GM19035 (cell line): ENCODE measurements around the gene SMARCC1.
A peak's percentile ranks its signal among the peaks of the same experiment; 100 is the strongest.
"Not testable (repeated sequence)": the region's sequence is repeated elsewhere in the genome, so short reads cannot be mapped to it uniquely, and the experiment has no call there.

Source experiments
- ATAC-seq: cut with Tn5 transposase; IDR thresholded peaks from one replicate; pipeline ENCODE4 v1.9.1; 2021; ENCODE audit not compliant: unreplicated experiment

SMARCC1 gene

DNA sequence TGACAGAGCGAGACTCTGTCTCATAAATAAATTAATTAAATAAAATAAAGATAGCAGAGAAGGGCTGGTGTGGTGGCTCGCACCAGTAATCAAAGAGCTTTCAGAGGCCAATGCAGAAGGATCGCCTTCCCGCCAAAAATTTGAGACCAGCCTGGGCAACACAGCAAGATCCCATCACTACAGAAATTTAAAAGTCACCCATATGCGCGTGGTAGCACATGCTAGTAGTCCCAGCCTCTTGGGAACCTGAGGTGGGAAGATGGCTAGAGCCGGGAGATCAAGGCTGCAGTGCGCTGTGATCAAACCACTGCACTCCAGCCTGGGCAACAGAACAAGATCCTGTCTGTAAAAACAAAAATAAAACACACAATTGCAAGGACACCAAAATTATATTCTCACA, 9.6 kb downstream of the SMARCC1 start:
- no peak for ATAC-seq

DNA sequence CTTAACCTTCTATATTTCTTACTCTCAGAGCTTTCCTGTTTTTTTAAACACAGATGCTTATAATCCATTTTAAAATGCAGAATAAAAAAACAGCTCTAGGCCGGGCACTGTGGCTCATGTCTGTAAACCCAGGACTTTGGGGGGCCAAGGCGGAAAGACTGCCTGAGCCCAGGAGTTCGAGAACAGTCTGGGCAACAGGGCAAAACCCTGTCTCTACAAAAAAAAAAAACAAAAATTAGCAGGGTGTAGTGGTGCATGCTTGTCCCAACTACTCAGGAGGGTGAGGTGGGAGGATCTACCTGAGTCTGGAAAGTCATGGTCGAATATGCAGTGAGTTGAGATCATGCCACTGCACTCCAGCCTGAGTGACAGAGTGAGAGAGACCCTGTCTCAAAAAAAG, 15.5 kb downstream of the SMARCC1 start:
- ATAC-seq = no peak

DNA sequence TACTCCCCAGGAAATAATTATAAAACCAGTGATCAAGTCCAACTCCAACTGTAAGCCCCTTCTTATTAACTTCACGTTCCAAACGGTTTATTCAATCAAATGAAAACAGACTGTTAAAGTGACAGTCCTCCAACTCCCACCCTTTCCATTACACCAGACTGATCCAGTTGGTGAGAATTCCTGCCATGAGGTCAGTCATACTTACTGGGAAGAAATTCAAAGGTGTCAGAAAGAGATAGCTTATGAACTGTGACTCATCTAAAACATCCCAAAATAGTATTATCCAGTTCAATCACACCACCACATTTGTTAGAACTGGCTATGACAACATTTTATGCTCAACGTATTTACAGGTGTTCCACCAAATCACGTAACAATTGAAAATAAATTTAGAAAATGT, 19.5 kb downstream of the SMARCC1 start:
- no peak for ATAC-seq

DNA sequence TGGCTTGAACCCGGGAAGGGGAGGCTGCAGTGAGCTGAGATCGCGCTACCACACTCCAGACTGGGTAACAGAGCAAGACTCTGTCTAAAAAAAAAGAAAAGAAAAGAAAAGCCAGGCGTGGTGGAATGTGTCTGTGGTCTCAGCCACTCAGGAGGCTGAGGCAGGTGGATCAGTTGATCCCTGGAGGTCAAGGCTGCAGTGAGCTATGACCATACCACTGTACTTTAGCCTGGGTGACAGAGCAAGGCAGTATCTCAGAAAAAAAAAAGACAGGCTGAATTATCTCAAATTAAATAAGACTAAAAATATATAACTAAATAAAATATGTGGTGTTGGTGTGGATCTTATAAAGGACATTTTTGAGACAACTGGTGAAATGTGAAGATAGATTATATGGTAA, 20.6 kb downstream of the SMARCC1 start:
- no peak for ATAC-seq

DNA sequence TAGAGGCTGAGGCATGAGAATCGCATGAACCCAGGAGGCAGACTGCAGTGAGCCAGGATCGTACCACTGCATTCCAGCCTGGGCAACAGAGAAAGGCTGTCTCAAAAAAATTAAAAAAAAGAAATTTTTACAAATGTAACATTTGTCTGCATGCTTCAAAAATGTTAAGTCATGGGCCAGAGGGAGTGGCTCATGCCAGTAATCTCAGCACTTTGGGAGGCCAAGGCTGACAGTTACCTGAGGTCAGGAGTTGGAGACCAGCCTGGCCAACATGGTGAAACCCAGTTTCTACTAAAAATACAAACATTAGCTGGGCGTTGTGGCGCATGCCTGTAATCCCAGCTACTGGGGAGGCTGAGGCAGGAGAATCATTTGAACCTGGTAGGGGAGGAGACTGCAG, 21.5 kb downstream of the SMARCC1 start:
- not testable (repeated sequence) for ATAC-seq

DNA sequence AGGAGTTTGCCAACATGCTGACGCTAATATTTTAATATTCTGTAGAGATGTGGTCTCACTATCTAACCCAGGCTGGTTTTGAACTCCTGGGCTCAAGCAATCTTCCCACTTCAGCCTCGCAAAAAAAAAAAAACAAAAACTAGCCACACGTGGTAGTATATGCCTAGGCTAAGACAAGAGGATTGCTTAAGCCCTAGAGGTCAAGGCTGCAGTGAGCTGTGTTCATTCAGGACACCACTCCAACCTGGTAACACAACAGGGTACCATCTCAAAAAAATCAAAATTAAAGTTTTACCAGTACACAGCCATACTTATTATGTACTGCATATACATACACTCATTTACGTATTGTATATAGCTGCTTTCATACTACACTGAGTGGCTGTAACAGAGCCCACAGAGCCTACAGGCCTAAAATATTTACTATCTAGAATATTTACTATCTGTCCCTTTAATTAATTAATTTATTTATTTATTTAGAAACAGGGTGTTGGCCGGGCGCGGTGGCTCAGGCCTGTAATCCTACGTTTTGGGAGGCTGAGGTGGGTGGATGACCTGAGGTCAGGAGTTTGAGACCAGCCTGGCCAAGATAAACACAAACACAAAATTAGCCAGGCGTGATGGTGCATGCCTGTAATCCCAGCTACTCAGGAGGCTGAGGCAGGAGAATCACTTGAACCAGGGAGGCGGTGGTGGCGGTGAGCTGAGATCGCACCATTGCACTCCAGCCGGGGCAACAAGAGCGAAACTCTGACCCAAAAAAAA, 23.2 kb downstream of the SMARCC1 start:
- no peak for ATAC-seq

DNA sequence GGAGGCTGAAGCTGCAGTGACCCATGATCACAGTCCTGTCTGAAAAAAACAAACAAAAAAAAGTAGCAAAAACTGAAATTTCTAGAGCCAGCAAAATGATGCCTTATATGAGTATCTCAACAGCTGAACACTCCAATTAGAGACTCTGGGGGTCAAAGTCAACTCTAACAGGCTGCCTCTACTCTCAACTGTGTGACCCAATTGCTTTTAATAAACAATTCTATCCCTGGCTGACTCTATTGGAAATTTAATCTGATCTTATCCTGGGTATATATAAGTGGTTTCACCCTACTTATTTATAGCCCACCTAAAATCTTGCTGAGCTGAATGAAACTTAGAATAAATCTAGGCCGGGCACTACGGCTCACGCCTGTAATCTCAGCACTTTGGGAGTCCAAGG, 29.0 kb downstream of the SMARCC1 start:
- ATAC-seq = no peak

DNA sequence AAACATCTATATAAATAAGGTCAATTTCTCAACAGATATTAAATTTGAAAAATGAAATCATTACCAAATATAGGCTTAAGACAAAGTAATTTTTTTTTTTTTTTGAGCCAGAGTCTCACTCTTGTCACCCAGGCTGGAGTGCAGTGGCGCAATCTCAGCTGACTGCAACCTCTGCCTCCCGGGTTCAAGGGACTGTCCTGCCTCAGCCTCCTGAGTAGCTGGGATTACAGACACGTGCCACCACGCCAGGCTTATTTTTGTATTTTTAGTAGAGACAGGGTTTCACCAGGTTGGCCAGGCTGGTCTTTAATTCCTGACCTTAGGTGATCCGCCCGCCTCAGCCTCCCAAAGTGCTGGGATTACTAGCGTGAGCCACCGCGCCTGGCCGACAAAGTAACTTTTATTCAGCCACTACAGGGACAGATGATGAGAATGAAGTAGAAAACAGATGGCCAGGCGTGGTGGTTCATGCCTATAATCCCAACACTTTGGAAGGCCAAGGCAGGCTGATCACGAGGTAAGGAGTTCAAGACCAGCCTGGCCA, 30.8 kb downstream of the SMARCC1 start:
- not testable (repeated sequence) for ATAC-seq

DNA sequence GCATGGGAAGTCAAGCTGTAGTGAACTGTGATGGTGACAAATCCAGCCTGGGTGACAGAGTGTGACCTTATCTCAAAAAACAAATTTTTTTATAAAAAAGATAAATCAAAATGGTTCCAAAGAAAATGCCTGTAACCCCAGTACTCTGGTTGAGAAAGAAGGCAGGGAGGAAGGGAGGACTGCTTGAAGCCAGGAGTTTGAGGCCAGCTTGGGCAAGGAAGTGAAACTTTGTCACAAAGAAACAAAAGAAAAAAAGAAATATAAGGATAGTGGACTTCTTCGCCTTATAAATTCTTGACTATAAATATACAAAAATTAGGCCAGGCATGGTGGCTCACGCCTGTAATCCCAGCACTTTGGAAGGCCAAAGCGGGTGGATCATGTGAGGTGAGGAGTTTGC, 34.1 kb downstream of the SMARCC1 start:
- no peak for ATAC-seq

DNA sequence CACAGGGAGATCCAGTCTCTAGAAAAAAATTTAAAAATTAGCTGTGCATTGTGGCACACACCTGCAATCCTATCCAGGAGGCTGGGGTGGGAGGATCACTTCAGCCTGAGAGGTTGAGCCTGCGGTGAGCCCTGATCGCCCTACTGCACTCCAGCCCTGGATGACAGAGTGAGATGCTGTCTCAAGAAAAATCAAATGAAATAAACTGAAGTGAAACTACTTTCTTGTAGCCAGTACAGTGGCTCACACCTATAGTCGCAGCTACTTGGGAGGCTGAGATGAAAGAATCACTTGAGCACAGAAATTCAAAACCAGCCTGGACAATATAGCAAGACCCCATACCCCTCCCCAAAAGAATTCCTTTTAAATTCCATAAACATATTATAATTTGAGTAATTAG, 35.4 kb downstream of the SMARCC1 start:
- no peak for ATAC-seq

DNA sequence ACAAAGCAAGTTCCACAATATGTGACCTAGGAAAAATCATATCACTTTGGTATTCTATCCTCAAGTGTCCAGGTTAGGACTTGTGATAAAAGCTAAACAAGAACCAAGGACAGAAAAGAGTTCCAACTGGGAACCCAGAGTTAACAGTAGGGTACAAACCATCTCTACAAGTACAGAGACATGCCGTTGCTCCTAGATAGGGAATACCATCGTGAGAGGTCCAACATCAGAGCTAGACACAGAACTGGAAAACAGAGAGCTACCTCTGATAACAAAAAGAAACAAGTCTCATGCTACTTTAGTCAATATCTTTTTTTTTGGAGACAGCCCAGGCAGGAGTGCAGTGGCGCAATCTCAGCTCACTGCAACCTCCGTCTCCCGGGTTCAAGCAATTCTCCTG, 37.8 kb downstream of the SMARCC1 start:
- ATAC-seq = no peak

DNA sequence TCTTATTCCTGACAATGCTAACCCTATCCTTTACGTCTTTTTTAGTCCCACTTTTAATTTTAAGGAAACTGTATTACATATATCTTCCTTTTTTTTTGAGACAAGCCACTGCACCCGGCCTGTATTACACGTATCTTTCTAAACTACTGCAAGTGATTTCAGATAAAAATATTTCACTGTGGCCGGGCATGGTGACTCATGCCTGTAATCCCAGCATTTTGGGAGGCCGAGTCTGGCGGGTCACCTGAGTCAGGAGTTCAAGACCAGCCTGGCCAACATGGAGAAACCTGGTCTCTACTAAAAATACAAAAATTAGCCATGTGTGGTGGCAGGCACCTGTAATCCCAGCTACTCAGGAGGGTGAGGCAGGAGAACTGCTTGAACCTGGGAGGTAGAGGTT, 38.3 kb downstream of the SMARCC1 start:
- not testable (repeated sequence) for ATAC-seq

DNA sequence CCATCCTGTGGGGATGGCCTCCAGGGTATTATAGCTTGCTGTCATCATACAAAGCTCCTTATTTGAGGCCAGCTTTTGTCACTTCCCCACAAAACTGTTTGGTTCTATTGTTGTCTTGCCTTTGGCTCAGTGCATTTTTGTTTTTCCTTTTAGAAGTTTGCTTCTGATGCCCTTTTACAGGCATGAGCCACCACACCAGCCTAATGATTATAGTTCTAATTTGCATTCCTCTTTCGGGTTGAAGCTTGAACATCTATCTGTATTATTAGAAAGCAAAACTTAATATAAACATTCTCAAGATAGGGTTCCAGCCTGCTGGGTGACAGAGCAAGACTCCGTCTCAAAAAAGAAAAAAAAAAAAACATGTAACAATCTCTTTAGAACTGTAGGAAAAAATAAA, 39.8 kb downstream of the SMARCC1 start:
- ATAC-seq = peak; percentile 66

DNA sequence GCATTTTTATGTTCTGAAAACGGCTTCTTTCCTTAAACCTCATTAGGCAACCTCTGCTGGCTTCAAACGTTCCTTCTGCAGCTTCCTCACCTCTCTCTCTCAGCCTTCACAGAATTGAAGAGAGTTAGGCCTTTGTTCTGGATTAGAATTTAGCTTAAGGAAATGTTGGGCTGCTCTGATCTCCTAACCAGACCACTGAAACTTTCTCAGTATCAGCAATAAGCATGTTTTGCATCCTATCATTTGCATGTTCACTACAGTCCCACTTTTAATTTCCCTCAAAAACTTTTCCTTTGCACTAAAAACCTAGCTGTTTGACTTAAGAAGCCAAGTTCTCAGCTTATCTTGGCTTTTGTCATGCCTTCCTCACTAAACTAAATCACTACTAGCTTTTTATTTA, 49.5 kb downstream of the SMARCC1 start:
- ATAC-seq = no peak

DNA sequence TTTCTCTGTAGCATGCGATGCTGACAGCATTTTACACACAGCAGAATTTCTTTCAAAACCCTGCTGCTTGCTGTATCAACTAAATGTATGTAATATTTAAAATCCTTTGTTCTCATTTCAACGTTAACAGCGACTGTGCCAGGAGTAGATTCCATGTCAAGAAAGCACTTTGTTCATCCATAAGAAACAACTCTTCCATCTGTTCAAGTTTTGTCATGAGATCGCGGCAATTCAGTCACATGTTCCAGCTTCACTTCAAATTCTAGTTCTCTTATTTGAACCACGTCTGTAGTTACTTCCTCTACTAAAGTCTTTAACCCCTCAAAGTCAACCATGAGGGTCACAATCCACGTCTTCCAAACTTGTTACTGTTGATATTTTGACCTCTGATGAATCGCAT, 50.6 kb downstream of the SMARCC1 start:
- no peak for ATAC-seq

DNA sequence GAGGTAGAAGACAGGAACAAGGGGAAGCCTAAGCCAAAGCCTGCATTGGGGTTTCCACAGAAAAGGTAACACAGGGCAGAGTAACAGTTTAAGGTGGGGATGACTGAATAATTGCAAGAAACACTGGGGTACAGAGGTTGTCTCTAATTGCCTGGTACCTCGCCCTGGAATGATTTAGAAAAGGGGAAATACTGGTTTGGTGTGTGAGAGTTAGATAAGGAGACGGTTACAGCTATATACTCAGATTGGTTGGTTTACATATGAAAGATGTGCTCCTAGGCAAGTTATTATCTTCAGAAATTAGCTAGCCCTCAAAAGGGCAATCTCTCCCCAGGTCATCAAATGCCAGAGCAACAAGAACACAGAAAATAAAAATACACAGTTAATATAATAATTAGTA, 58.8 kb downstream of the SMARCC1 start:
- ATAC-seq = no peak

DNA sequence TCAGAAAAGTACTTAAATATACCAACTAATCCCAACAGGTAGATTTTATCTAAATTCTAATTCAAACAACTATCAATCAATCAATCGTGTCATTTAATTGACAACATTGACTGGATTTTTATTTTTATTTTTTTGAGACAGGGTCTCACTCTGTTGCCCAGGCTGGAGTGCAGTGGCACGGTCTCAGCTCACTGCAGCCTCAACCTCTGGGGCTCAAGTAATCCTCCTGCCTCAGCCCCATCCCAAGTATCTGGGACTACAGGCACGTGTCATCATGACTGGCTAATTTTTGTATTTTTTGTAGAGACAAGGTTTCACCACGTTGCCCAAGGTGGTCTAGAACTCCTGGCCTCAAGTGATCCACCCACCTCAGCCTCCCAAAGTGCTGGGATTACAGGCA, 64.2 kb downstream of the SMARCC1 start:
- not testable (repeated sequence) for ATAC-seq

DNA sequence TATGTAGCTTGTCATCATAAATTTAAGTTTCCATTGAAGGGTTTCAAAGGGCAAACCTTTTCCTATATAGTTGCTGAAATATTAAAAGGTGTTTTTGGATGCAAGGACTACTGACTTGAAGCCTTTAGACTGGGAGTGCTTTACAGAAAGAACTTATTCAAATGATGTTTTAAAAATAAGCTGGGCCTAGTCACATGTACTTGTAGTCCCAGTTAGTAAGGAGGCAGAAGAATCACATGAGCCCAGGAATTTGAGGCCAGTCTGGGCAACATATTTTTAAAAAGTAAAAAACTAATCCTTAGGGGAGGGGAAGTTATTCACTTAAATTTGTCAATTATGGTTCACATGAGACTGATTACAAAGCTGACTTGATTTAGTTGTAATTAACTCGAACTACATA, 65.0 kb downstream of the SMARCC1 start:
- no peak for ATAC-seq

DNA sequence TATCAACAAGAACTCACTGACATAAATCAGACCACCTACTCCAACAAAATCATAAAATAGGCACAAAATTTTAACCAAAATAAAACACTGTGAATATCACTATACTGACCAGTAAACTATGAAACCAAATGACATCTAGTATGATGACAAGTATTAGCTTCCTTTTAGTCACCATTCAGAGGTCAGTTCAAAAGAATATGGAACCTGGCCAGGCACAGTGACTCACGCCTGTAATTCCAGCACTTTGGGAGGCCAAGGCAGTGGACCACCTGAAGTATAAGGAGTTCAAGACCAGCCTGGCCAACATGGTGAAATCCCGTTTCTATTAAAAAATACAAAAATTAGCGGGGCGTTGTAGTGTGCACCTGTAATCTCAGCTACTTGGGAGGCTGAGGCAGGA, 65.8 kb downstream of the SMARCC1 start:
- no peak for ATAC-seq

DNA sequence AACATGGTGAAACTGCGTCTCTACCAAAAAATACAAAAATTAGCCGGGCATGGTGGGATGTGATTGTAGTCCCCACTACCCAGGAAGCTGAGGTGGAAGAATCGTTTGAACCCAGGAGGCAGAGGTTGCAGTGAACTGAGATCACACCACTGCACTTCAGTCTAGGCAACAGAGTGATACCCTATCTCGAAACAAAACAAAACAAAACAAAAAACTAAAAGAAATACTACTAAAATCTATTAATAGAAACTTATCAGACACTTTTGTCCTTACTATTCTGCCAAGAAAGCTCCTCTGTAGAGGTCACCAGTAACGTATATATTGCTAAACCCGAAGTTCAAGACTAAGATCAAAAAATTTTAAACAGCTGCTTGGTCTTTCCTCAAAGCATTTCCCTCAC, 67.1 kb downstream of the SMARCC1 start:
- no peak for ATAC-seq

DNA sequence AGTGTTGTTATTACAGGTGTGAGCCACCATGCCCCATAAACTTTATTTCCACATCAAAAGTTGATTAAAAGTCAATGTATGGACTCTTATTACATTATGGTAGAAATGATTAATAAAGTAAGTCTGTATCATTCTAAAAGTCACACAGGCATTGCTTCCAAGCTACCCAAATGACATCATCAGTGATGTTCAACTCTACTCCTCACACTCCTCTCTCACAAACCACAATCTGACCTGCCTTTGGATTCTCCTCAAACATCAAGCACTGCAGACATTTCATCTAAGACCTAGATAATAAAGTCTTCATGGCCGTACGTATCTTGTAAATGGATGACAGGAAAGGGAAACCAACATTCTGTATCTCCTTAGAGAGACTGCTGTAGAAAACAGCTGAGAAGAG, 68.0 kb downstream of the SMARCC1 start:
- no peak for ATAC-seq

DNA sequence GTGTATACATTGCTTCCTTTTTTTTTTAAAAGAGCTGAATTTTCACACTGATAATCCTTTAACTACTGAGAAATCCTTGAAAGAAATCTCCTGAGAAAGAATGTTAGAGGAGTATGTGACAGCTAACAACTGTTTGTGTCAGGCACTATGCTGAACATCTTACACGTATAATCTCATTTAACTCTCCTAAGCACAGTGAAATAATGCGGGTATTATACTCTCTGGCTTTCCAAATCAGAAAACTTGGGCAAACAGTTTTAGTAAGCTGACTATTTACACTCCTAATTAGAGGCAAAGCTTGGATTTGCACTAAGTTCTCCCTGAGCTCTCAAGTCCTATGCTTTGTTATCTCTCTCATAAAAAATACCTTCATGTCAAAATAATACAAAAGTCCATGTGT, 69.3 kb downstream of the SMARCC1 start:
- ATAC-seq = no peak

DNA sequence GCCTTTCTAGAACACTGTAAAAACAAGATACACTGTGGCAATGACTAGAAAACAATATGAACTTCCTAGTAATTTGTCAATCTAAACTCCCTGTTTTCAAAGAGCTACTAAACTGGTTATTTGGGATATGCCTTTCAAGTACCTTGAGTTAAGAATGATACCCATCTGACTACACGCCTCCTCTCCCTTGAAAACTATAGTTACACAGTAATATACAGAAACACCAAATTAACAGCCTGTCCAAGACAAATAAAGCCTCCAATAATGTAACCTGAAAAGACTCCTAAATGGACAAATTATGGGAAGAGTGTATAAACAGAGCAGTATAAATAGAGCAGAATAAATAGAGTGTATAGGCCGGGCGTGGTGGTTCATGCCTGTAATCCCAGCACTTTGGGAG, 70.1 kb downstream of the SMARCC1 start:
- ATAC-seq = no peak
